GM12878 (cell line): ENCODE results near the gene GAL3ST2. TPM values are rescaled to one million over a fixed set of nuclear protein-coding genes. Genes with fewer than 3 reads are reported as not detected.
A peak's percentile ranks its signal among the peaks of the same experiment; 100 is the strongest.

ENCODE experiments used
- ATAC-seq: fragments of 200-7000 bp; cut with Tn5 transposase; 3 replicates; pipeline ENCODE4 v1.9.1; 2020; ENCODE audit warnings: mild to moderate bottlenecking, moderate library complexity
- BruUV-seq: library from RNA; stranded (reverse); fragments of 400-500 nt; replicated peaks from 2 replicates; lab custom pipeline; 2021; lab: Mats Ljungman, UMichigan
- CTCF ChIA-PET: fragments of 300-600 bp; sonication (Branson Sonifier 250); formaldehyde crosslinking; extraction: SDS; loops from one replicate; lab custom pipeline; 2021; ENCODE audit warnings: inconsistent platforms; lab: Yijun Ruan, JAX
- POLR2A ChIA-PET: fragments of 350-600 bp; formaldehyde crosslinking; extraction: SDS; loops from one replicate; lab custom pipeline; 2021; ENCODE audit warnings: inconsistent platforms; lab: Charles Lee
- RAD21 ChIA-PET: fragments of 300-600 bp; sonication (Branson Sonifier 250); formaldehyde crosslinking; loops from one replicate; lab custom pipeline; 2023; ENCODE audit warnings: antibody characterized with exemption; ENCODE audit not compliant: unreplicated experiment; lab: Charles Lee
- SMC1A ChIA-PET: fragments of 300-600 bp; sonication (Branson Sonifier 250); formaldehyde crosslinking; loops from one replicate; lab custom pipeline; 2023; ENCODE audit not compliant: unreplicated experiment, uncharacterized antibody; lab: Charles Lee
- DNase-seq: peaks from one replicate; pipeline ENCODE4 v3.0.0-alpha.2; 2011; ENCODE audit warnings: low read depth, low spot score
- FAIRE-seq: peaks from 3 replicates; lab custom pipeline; 2011; peaks lifted over from hg19 to GRCh38; lab: Jason Lieb, UNC
- H2AFZ ChIP-seq: 2 replicates; pipeline ENCODE4 v1.6.0; 2011; ENCODE audit warnings: low read depth, low read length, control low read depth; ENCODE audit not compliant: control insufficient read depth
- H3K27ac ChIP-seq: 2 replicates; pipeline ENCODE4 v1.5.1; 2011; ENCODE audit warnings: control low read depth; ENCODE audit not compliant: control insufficient read depth, insufficient read depth
- H3K27me3 ChIP-seq, 2 experiments: replicated peaks in 1 of 2; 2 replicates each; pipeline versions ENCODE4 v1.6.0 to v1.6.1; 2011; ENCODE audit warnings: low read length in 1 of 2; ENCODE audit not compliant: control insufficient read depth in 2 of 2, insufficient read depth in 2 of 2
- H3K36me3 ChIP-seq, 2 experiments: 2 replicates each; pipeline ENCODE4 v1.5.1; 2011; ENCODE audit warnings: low read length in 1 of 2; ENCODE audit not compliant: control insufficient read depth in 2 of 2, insufficient read depth in 2 of 2
- H3K4me1 ChIP-seq: 2 replicates; pipeline ENCODE4 v1.6.1; 2011; ENCODE audit warnings: mild to moderate bottlenecking, low read length, moderate library complexity, mixed read lengths; ENCODE audit not compliant: control insufficient read depth, insufficient read depth
- H3K4me2 ChIP-seq: 2 replicates; pipeline ENCODE4 v1.6.0; 2011; ENCODE audit warnings: control low read depth; ENCODE audit not compliant: control insufficient read depth, insufficient read depth
- H3K4me3 ChIP-seq: fragments of 200-600 bp; sonication (generic); 2 replicates; pipeline ENCODE4 v1.5.1; 2016
- H3K79me2 ChIP-seq: 2 replicates; pipeline ENCODE4 v1.6.0; 2011; ENCODE audit warnings: low read length; ENCODE audit not compliant: control insufficient read depth, insufficient read depth
- H3K9ac ChIP-seq: 2 replicates; pipeline ENCODE4 v1.8.0; 2011; ENCODE audit warnings: low read length, control low read depth, mixed read lengths; ENCODE audit not compliant: control insufficient read depth, insufficient read depth
- H3K9me3 ChIP-seq: replicated peaks from 3 replicates; pipeline ENCODE4 v1.5.1; 2011; ENCODE audit warnings: mild to moderate bottlenecking, low read length; ENCODE audit not compliant: control insufficient read depth, insufficient read depth
- H4K20me1 ChIP-seq: 2 replicates; pipeline ENCODE4 v1.6.0; 2011; ENCODE audit not compliant: control insufficient read depth, insufficient read depth
- EGR1 ChIP-seq, 2 experiments: IDR thresholded peaks; 1 replicate in 1 of 2; 2 replicates in 1 of 2; pipeline ENCODE4 v1.6.1; 2011 to 2012; ENCODE audit warnings: low read depth in 2 of 2, low read length in 2 of 2, borderline replicate concordance in 1 of 2, mild to moderate bottlenecking in 1 of 2, moderate library complexity in 1 of 2
- EP300 ChIP-seq, 2 experiments: fragments of 150-350 bp in 1 of 2; IDR thresholded peaks; 2 replicates each; pipeline ENCODE4 v1.6.1; 2011 to 2012; ENCODE audit warnings: low read depth in 2 of 2, low read length in 2 of 2, borderline replicate concordance in 1 of 2, improper control_type of control experiment in 1 of 2, inconsistent platforms in 1 of 2; ENCODE audit not compliant: control insufficient read depth in 1 of 2
- FOXK2 ChIP-seq: fragments of 450-650 bp; IDR thresholded peaks from 2 replicates; pipeline ENCODE4 v1.6.1; 2017; ENCODE audit warnings: mild to moderate bottlenecking, moderate library complexity
- NR2C1 ChIP-seq: fragments of 450-650 bp; IDR thresholded peaks from 2 replicates; pipeline ENCODE4 v1.6.1; 2017; ENCODE audit warnings: antibody characterized with exemption, mild to moderate bottlenecking, moderate library complexity
- SMC3 ChIP-seq: IDR thresholded peaks from 2 replicates; pipeline ENCODE4 v1.6.1; 2011; ENCODE audit warnings: low read length, improper control_type of control experiment, borderline replicate concordance
- TBL1XR1 ChIP-seq: IDR thresholded peaks from 2 replicates; pipeline ENCODE4 v1.6.1; 2012; ENCODE audit warnings: low read depth, low read length, improper control_type of control experiment
- ZBTB33 ChIP-seq: fragments of 450-650 bp; IDR thresholded peaks from 2 replicates; pipeline ENCODE4 v1.6.1; 2017; ENCODE audit warnings: mild to moderate bottlenecking
- ZBTB4 ChIP-seq: fragments of 450-650 bp; formaldehyde crosslinking; IDR thresholded peaks from 2 replicates; pipeline ENCODE4 v1.4.0; 2022; ENCODE audit warnings: mild to moderate bottlenecking, moderate library complexity
- ZNF24 ChIP-seq: fragments of 450-650 bp; IDR thresholded peaks from 2 replicates; pipeline ENCODE4 v1.6.1; 2017; ENCODE audit warnings: antibody characterized with exemption, mild to moderate bottlenecking
- ZNF274 ChIP-seq: IDR thresholded peaks from one replicate; pipeline ENCODE4 v1.8.0; 2011; ENCODE audit not compliant: insufficient read length, insufficient read depth
- ZNF622 ChIP-seq: fragments of 450-650 bp; IDR thresholded peaks from 2 replicates; pipeline ENCODE4 v1.6.1; 2017; ENCODE audit warnings: mild to moderate bottlenecking, inconsistent platforms
- WGBS: methylation state at CpG from one replicate; pipeline ENCODE4 v1.1.6; 2016; ENCODE audit warnings: low lambda C conversion rate; ENCODE audit not compliant: insufficient replicate concordance, insufficient coverage; ENCODE audit errors: missing lambda C conversion rate; 5-methylcytosine and 5-hydroxymethylcytosine counted together
- in situ Hi-C: fragments of 300-500 bp; cut with MboI; formaldehyde crosslinking; loops from 9 replicates; pipeline ENCODE4 v1.14.3; 2018; ENCODE audit warnings: mixed read lengths
- intact Hi-C: fragments of 100-400 bp; cut with micrococcal nuclease; formaldehyde crosslinking; loops from one replicate; pipeline ENCODE4 v1.14.2; 2022; ENCODE audit not compliant: unreplicated experiment
- polyA plus RNA-seq, 11 experiments: library from polyadenylated mRNA; depleted of rRNA in 4 of 11; unstranded in 6 of 11; stranded (reverse) in 5 of 11; fragments of >200 nt; fragmentation: Nextera tagmentation in 4 of 11; fragmentation: Illumina TruSeq in 1 of 11; extraction: Ambion mirVana in 4 of 11; extraction: Trizol in 1 of 11; gene quantifications; 1 replicate in 1 of 11; 2 replicates in 10 of 11; pipeline versions ENCODE4 v1.2.1 to v1.2.3, GENCODE V29; 2011 to 2016; ENCODE audit warnings: inconsistent platforms in 2 of 11, missing spikeins in 2 of 11, low read depth in 1 of 11
- total RNA-seq, 4 experiments: library from RNA; depleted of rRNA in 3 of 4; stranded (reverse); fragments of >200 nt in 3 of 4; fragmentation: Illumina TruSeq in 1 of 4; extraction: Trizol in 1 of 4; gene quantifications; 2 replicates each; pipeline versions ENCODE4 v1.2.1 to v1.2.3, GENCODE V29; 2013 to 2021
- TF ChIP-seq, protein P1 (sequence below): fragments of 450-650 bp; IDR thresholded peaks from 2 replicates; pipeline ENCODE4 v1.6.1; 2018; ENCODE audit warnings: mild to moderate bottlenecking, low read depth, moderate library complexity; ENCODE audit not compliant: partially characterized antibody
- TF ChIP-seq, protein P2 (sequence below): IDR thresholded peaks from 2 replicates; pipeline ENCODE4 v1.6.1; 2011; ENCODE audit warnings: mild to moderate bottlenecking, low read depth, low read length, moderate library complexity; ENCODE audit not compliant: insufficient replicate concordance

Gene GAL3ST2
- total and polyA plus RNA-seq, 10 of the 15 experiments (the other 5 are each of a cell fraction or from before 2014, with no cell fraction given), result 0.09 to 0.36 (median 0.11) TPM; not detected in 7

DNA sequence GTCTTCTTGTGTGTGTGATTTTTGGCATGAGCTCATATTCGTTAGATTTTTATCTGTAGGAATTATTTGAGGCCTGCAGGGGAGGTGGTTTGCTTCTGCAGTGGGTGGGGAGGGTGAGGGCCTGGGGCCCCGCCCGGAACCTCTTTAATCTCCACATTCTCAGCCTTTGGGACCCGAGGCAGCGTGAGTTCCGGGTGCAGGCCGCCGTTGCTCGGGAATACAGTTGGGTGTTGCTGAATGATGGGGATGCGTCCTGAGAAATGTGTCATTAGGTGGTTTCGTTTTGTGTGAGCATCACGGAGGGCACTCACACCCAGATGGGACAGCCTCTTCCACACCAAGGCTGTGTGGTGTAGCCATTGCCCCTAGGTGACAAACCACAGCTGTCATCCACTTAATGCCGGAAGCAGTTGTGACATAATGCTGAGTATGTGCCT, 13.7 kb upstream of the GAL3ST2 start:
- no peak overlapping the region; the same call in 1 of the 2 replicates for H3K9ac ChIP-seq
- H3K4me3 ChIP-seq, result no peak overlapping the region
- H3K36me3 ChIP-seq, result peaks cover 5 to 13% of the 10 kb centered on the region in 2 experiments; a peak in 3 of 4 replicates
- DNase-seq, result peak; percentile 21
- ChIA-PET RAD21 (interaction anchor here (0.7 to 1.5 kb wide), 4 partner anchors 10 to 79 kb away, joined by 3 to 9 read pairs (median 4); partner anchors contain the start of gene ING5), SMC1A (interaction anchor here (0.9 to 1.6 kb wide), 4 partner anchors 21 to 116 kb away, joined by 5 to 7 read pairs (median 6); no protein-coding TSS in a partner anchor), CTCF (interaction anchor here (0.7 to 1.2 kb wide), 3 partner anchors 23 to 701 kb away, joined by 3 to 5 read pairs (median 4); no protein-coding TSS in a partner anchor), POLR2A (interaction anchor here (1.0 to 1.5 kb wide), 2 partner anchors 48 to 82 kb away, joined by 6 to 11 read pairs; no protein-coding TSS in a partner anchor)
- no peak overlapping the region for H3K4me2 ChIP-seq
- BruUV-seq, result no TSS peak
- no peaks in the 10 kb centered on the region for H3K79me2 ChIP-seq
- H2AFZ ChIP-seq, result no peak overlapping the region
- peak; percentile 99 for ATAC-seq
- intact Hi-C loops (no loop called here), in situ Hi-C loops (no loop called here)
- FAIRE-seq, result peak; percentile 72
- H3K27me3 ChIP-seq, result no peaks in the 10 kb centered on the region
- H4K20me1 ChIP-seq, result no peaks in the 10 kb centered on the region
- peaks cover 11% of the 10 kb centered on the region for H3K4me1 ChIP-seq
- no peaks in the 10 kb centered on the region for H3K9me3 ChIP-seq
- 70% methylated on average over 13 of the region's 13 CpGs for WGBS
- H3K27ac ChIP-seq, result peak overlapping the region; percentile 57
- TF ChIP-seq, protein P1, sequence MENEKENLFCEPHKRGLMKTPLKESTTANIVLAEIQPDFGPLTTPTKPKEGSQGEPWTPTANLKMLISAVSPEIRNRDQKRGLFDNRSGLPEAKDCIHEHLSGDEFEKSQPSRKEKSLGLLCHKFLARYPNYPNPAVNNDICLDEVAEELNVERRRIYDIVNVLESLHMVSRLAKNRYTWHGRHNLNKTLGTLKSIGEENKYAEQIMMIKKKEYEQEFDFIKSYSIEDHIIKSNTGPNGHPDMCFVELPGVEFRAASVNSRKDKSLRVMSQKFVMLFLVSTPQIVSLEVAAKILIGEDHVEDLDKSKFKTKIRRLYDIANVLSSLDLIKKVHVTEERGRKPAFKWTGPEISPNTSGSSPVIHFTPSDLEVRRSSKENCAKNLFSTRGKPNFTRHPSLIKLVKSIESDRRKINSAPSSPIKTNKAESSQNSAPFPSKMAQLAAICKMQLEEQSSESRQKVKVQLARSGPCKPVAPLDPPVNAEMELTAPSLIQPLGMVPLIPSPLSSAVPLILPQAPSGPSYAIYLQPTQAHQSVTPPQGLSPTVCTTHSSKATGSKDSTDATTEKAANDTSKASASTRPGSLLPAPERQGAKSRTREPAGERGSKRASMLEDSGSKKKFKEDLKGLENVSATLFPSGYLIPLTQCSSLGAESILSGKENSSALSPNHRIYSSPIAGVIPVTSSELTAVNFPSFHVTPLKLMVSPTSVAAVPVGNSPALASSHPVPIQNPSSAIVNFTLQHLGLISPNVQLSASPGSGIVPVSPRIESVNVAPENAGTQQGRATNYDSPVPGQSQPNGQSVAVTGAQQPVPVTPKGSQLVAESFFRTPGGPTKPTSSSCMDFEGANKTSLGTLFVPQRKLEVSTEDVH, result no peak
- TF ChIP-seq EGR1 (IDR thresholded peaks at IDR 0.05; ENCODE audit: borderline replicate concordance in 1 of 2, low read depth in 2 of 2, low read length in 2 of 2), result no peak
- no peak for TF ChIP-seq SMC3
- no peak for TF ChIP-seq ZNF622
- TF ChIP-seq EP300 (IDR thresholded peaks at IDR 0.05; ENCODE audit: borderline replicate concordance in 1 of 2, control insufficient read depth in 1 of 2, low read depth in 2 of 2, low read length in 2 of 2), result peak in 1 of 2 experiments; percentile 38; a peak in 1 of 4 replicates
- TF ChIP-seq NR2C1, result no peak
- no peak for TF ChIP-seq ZNF24
- TF ChIP-seq FOXK2, result no peak
- TF ChIP-seq ZBTB33, result no peak
- TF ChIP-seq, protein P2, sequence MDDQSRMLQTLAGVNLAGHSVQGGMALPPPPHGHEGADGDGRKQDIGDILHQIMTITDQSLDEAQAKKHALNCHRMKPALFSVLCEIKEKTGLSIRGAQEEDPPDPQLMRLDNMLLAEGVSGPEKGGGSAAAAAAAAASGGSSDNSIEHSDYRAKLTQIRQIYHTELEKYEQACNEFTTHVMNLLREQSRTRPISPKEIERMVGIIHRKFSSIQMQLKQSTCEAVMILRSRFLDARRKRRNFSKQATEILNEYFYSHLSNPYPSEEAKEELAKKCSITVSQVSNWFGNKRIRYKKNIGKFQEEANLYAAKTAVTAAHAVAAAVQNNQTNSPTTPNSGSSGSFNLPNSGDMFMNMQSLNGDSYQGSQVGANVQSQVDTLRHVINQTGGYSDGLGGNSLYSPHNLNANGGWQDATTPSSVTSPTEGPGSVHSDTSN, result peak; percentile 72
- no peak for TF ChIP-seq ZBTB4
- TF ChIP-seq ZNF274, result no peak
- no peak for TF ChIP-seq TBL1XR1
